HG03066 (cell line): ENCODE data around the gene ELMO1.

Experiments
- ATAC-seq: cut with Tn5 transposase; IDR thresholded peaks from one replicate; pipeline ENCODE4 v1.9.1; 2021; ENCODE audit warnings: low read depth; ENCODE audit not compliant: unreplicated experiment

Gene ELMO1

DNA sequence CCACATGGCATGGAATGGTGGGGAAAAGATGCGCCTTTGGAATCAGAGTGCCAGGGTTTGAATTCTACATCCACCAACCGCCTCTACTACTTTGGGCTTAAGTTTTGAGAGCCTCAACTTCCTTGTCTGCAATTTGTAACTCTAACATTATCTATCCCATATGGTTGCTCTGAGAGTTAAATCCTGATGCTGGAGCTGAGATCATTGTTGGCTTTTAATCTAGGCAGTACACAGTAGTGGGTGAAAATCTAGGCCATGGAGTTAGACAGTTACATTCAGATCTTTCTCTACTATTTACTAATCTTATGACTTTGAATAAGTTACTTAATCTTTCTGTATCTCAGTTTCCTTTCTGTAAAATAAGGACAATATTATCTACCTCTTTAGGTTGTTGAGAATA lies 574.6 kb downstream of the ELMO1 start:
- no peak for ATAC-seq

DNA sequence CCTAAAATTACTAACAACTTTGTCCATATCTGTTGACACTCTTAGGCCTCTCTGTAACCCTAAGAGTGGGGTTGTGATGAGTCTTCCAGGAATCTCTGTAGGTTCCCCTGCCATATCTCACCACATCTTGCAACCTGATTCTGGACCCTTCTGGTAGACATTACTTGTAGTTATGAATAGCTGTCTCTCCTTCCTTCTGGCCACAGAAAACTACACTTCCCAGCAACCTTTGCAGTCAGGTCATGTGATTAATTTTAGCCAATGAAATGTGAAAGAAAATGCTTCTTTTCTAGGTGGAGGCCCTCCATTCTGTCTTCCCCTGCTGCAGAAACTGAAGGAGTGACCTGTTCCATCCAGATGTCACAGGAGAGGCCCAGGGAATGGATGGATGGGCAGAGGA lies 576.8 kb downstream of the ELMO1 start:
- ATAC-seq, result no peak

DNA sequence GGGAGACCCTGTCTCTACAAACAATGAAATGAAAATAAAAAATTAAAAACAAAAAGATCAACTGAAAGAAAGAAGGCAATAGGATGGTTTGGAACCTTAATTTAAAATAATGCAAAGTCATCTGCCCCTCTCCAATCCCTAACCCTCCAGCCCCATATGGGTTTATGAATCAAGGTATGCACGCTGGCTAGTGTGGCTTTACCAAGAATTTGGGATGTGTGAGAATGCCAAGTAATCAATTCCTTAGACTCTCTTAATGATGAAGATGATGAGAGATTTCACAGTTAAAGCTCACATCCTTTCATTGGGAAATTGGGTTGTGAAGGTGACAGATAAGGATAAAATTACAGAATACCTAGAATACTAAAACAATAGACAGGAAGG lies 577.3 kb downstream of the ELMO1 start:
- ATAC-seq, result no peak

DNA sequence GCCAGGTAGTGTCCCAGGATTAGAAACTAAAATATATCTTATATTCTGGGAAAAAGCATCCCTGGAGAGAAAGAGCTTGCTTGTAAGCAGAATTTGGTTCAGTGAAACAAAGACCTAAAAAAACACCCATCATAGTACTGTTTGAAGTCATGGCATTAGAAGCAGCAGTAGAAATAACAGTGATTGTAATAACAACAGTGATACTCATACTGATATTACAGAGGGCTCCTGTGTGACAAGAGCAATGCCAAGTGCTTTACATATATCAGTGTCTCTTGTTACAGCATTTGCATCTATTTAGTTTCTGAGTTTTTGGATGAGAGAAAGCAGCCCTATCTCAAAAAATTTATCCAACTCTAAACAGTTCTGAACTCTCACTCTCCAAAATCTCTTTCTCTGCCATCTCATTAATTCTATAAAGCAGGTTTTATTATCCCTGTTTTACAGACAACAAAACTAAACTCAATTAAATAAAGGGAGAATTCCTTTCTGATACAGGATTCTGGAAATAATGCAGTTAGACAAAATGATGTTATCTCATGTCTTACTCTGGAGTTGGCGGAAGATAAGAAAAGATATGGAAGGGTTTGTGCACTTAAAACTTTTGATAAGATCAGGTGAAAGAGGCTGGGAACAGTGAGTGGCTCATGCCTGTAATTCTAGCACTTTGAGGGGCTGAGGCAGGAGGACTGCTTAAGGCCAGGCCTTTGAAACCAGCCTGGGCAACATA lies 577.9 kb downstream of the ELMO1 start:
- ATAC-seq, result no peak

DNA sequence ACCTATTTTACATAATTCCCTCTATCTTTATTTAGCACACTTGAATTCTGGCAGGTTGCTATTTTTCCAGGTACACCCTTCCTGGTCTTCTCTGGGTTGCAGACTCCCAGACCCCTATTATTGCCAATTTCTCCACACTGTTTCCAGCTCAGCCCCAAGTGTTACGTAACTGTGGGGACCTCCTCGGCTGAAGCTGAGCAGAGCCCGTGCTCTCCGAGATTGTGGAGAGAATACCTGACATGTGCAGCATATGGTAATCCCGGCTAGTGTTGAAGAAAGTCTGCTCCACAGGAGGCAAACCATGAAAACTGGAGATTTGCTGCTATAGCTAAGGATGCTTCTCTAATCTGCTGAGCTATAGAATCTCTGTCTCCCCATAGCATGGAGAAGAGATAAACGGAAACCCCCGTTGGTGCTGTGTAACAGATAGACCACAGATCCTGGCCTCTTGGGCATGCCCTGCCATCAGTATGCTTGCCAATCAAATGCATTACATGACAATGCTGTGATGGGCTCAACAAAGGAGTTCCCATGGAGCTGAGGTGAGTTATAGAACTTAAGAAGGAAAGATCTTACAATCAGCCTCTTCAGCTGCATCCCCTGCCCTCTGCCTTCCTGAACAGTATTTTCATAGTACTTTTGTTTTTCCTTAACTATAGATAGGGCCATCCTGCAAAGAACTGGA lies 579.8 kb downstream of the ELMO1 start:
- no peak for ATAC-seq

DNA sequence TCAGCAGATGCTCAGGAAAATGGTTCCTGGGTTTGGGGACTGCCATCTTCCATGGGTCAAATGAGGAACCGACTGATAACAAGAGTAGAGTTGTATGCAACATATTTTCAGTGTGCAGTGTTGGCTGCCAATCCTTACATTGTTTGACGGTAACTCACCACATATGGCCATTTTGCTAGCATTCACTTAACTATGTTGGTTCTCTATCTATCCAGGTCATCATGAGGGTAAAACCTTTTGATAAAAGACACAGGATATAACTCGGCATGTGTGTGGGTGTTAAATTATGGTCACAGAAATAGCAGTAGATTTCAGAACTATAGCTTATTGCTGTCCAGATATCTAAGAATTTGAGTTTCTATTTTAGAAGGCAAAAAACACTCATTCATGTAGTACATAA lies 583.6 kb downstream of the ELMO1 start:
- no peak for ATAC-seq

DNA sequence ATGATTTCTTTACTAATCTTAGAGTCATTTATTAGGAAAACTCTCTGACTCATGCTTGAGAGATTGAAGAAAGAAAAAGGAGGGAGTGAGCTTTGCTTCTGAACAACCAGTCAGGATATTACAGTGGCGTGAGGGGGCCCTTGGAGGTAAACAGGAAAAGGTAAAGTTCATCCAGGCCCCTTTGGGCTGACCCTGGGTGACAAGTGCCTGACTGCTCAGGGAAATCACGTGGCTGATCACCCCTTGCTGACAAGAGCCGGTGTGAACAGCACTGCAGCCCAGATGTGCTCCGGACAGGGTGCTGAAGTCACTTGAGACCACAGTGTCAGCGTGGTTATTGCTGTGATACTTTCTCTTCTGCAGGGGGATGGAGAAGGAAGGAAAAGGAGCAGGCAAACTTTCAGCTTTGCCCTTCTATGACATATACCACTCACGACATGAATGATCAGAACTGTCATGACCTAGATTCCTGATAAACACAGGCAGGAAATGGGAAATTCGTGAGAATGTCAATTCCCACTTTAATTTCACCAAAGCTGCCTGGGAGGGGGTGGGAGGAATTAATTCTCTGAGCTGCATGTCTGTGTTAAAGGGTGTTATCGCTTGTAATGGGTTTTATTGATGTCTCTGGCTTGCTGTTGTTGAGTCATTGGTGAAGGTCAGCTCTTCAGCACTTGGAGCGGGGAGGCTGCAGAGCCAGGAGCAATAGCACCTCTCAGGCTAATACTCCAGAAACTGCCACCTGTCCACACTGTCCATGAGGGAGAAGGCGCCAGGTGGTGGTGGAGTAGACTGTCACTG lies 584.6 kb downstream of the ELMO1 start:
- ATAC-seq, result no peak

DNA sequence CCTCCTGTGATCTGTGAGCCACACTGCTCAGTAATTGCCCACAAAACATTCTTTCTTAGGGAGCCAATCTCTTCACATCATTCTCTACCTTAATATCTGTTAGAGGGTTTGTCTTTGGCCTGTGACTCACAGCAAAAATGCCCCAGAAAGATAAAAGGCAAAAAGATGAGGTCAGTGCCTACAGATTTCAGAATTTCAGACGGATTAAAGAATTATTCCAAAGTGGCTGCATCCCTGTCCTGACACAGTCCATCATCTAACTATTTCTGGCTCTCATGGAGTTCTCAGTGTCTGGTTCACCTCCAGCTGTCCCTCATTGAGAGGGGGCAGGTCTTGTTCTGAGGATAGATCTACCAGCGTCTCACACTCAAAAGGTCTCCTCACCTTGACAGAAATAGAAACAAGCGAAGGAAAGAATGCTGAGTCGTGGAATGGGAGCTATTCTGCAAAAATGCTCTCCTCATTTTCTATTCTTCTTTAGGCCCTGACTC lies 585.8 kb downstream of the ELMO1 start:
- ATAC-seq, result no peak

DNA sequence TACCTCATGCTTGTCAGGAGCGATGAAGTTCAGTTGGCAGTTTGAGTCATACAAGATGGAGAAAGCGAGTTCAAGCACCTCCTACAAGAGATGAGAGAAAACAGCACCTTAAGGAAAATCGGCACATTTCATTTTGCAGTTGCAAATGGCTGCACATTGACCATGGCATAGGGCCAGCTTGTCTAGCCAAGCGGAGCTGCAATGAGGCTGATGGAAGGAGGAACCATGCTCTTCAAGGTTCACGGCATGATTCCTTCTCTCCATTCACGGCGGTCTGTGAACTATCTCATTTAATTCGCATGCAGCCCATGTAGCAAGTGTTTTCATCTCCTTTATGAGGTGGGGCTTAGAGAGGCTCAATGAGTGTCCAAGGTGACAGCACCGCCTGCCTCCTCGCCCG lies 587.0 kb downstream of the ELMO1 start:
- no peak for ATAC-seq

DNA sequence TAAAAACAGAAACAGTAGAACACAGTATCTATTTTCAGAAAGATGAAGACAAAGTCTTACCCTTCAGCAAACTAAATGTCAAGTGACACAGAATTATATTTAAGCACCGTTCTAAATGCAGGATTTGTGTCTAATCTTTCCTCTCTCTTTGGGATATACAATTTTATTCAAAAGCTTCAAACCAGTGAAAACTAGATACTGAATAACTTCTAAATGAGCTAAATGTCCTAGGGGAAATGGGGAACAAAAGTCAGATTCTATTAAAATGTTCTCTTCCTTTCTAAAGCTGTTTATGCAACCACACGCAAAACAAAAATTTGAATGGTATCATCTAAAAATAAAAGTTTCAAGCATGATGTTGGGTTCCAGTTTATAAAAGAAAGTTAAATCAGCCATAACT lies 588.0 kb downstream of the ELMO1 start:
- ATAC-seq, result no peak

DNA sequence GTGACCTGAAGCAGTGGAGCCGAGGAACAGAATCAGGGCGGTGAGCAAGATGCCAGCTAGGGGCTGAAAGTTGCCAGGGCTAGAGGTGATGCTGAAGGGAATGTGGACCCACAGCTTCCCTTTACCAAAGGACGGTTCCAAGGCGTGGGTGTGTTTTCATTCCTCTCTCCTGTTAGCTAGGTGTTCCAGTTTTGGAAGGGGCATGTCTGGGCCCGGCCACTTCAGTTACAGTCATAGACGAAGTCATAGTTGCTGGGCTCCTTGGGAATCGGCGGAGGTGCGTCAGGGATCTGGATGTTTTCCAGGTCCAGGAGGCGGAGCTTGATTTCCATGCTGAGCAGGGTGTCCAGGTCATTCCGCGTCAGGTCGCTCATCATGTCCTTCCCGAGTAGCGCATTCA lies 593.3 kb downstream of the ELMO1 start:
- no peak for ATAC-seq

DNA sequence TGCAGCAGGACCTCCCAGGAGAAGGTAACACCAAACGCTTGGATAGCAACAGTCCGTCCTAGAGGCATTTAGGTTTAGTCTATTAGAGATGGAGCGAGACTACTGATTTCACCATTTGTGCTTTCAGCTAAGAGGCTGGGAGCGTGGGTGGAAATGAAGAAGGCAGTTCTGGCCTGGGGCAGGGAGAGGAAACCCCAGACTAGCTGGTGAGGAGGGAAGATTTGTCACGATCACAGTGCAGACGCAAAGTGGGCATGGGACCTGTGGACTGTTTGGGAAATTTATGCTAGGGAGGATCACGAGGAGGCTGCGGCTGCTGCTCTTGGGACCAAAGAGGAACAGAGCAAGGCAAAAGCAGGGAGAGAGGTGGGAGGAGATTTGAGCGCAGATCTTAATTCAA lies 594.0 kb downstream of the ELMO1 start:
- no peak for ATAC-seq

DNA sequence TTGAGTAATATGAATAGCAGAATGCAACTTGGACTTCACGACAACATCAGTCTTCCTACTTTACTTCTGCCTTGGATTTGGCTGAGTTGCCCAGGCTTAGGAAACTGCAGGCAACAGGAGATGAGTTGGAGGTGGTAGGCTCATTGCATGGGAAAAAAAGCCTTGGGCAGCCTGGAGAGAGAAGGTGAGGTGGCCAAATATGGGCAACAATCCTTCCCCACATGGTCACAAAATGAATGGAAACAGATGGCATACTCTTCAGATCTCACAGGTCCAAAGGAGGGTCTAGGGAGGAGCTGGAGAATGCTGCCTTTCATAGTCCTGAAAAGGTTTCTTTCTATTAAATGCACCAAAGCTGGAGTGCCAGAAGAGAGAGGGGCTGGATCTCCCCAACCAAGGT lies 595.7 kb downstream of the ELMO1 start:
- ATAC-seq, result no peak

DNA sequence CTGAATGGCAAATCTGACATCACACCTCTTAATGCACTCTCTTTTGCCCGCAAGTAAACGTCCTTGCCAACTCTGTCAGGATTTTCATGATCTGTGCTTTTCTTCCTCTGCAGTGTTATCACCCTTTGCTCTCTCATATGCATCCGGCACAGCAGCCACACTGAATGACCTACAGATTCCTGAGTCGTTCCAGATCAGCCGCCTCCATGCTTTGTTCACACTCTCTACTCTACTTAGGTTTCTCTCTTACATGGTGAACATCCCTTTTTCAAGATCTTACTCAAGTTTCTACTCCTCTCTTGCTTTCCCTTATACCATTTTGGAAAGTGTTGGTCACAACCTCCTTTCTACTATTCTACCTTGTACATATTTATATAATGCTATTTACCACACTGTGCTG lies 596.6 kb downstream of the ELMO1 start:
- no peak for ATAC-seq

DNA sequence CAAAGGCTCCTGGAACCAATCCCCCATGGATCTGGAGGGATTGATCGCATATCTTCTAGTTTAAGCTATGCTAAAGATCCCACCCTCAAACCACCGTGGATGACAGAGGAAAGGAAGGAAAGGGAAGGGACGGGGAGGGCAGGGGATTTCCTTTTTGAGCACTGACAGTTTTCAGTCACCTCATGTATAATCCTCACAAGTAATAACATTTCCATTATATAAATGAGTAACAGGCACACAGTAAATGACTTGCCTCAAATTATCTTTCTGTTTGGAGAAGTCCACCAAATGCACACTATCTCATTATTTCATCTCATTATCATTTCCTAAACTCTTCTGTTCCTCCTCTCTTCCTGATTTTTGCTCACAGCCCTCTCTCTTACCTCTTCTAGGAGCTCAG lies 597.3 kb downstream of the ELMO1 start:
- ATAC-seq, result no peak

DNA sequence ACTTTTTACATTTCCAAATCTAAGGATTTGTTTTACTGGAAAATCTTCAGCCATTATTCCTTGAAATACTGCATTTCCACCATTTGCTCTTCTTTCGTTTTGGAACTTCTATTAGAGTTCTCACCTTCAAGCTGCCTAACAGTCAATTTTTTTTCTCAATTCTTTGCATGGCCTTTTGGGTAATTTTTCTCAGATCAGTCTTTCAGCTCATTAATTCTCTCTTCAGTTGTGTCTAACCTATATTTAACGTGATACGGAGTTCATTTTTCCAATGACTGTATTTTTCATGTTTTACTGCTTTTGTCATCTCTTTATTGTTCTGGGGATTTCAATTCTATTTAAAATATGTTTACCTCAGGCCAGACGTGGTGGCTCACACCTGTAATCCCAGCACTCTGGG lies 600.7 kb downstream of the ELMO1 start:
- ATAC-seq, result no peak

DNA sequence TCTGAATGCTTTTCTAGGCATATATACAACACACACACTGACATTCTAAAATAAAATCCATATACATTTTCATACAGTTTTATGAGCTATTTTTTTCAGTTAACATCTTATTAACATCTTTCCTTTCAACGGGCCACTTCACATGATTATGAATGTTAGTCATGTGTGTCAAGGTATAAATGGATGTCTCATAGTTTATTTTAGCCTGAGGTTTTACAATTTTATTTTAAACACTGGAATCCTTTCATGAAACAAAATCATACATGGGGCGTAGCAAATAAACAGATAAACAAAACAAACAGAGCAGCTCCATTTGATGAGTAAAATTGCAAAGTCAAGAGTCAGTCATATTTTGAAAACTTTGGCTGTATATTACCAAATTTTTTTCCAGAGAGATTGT lies 604.3 kb downstream of the ELMO1 start:
- no peak for ATAC-seq

DNA sequence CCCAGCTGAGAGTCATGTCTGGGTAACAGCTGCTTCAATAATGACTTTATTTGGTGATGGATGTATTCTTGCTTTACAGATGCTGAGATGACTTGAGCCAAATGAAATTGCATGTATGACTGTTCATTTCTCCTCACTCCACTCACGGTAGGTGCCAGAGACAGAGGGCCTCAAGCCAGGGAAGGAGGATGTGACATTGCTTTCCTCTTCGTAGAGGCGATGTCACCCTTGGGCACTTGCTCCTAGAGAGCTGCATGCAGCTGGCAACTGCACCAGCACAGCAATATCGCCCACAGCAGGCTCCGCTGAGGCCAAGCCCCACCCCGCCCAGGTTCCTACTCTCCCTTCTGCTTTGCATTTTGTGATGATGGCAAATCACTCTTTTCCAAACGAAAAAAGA lies 607.8 kb downstream of the ELMO1 start:
- no peak for ATAC-seq

DNA sequence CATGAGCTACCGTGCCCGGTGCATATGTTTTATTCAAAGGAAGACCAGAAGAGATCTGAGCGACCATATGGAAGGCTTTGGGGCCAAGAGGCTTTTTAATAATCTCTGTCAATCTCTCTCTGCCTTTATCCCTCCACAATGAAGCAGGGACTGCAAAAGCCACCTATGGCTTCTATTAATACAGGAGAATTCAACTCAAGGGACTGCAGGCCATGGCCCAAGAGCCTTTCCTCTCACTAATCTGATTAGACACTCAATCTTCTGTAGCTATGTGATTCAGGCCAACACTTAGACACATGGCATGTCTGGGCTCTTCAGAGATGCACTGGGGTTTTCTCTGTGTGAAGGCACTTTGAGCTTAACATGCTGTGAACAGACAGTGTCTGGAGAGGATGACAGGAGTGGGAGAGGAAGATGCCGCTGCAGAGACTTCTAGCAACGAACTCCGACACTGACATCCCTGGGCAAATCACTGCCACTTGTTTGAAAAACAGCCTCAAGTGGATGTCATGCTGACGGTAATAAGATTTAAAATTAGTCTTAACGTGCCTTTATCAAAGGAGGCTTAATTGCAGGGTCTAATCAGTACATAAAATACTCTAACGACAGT lies 609.9 kb downstream of the ELMO1 start:
- no peak for ATAC-seq

DNA sequence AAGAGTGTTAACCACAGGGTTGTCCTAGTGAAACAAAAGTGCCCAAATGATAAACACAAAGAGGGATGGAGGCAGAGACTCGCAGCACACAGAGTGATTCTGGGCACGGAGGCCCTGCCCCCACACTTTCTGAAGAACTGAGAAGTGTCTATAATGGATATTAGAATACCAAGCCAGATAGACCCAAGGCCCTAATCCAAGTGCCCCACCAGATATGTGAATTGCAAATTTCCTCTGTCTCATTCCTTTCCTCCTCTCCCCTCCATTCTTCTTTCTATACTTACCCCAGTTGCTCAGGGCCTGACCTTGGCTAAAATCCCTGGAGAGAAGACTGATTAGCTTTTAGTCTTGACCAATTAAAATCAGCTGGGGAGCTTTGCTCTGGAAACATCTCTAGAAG lies 617.6 kb downstream of the ELMO1 start:
- no peak for ATAC-seq
